ENCODE data around the gene BRINP1.

BRINP1 gene

GRCh38 chr9:119333507-119334229 is 35.6 kb downstream of the BRINP1 start:
- DNase-seq (ENCODE audit: low spot score in 2 of 2) (no peak), ATAC-seq (replicated peaks; ENCODE audit: extremely low read depth, poor library complexity, severe bottlenecking) (no peak)
- Mint-ChIP-seq H3K27ac (ENCODE audit: low read depth) (no peak overlapping the region), H3K4me1 (no peaks in the 10 kb centered on the region), H3K27me3 (no peaks in the 10 kb centered on the region), H3K36me3 (ENCODE audit: insufficient read depth) (no peaks in the 10 kb centered on the region), H3K4me3 (no peak overlapping the region), H3K9me3 (peaks cover 15% of the 10 kb centered on the region)

- ATAC-seq (replicated peaks; ENCODE audit: extremely low read depth, poor library complexity, severe bottlenecking) (no peak), DNase-seq (ENCODE audit: low spot score in 2 of 2) (no peak)
- H3K36me3 Mint-ChIP-seq (ENCODE audit: insufficient read depth): no peaks in the 10 kb centered on the region
- no peak overlapping the region for H3K27ac Mint-ChIP-seq (ENCODE audit: low read depth)
- H3K4me3 Mint-ChIP-seq: no peak overlapping the region
- no peaks in the 10 kb centered on the region for H3K4me1 Mint-ChIP-seq
- H3K9me3 Mint-ChIP-seq: peaks cover 22% of the 10 kb centered on the region
- H3K27me3 Mint-ChIP-seq: no peaks in the 10 kb centered on the region
These were observed 36.7 kb downstream of the BRINP1 start for GRCh38 chr9:119332522-119332921.

- peaks cover 16% of the 10 kb centered on the region for H3K9me3 Mint-ChIP-seq
- H3K27ac Mint-ChIP-seq (ENCODE audit: low read depth): no peak overlapping the region
- H3K4me1 Mint-ChIP-seq: no peaks in the 10 kb centered on the region
- H3K27me3 Mint-ChIP-seq: no peaks in the 10 kb centered on the region
- H3K4me3 Mint-ChIP-seq: no peak overlapping the region
- no peaks in the 10 kb centered on the region for H3K36me3 Mint-ChIP-seq (ENCODE audit: insufficient read depth)
- ATAC-seq (replicated peaks; ENCODE audit: extremely low read depth, poor library complexity, severe bottlenecking) (no peak), DNase-seq (ENCODE audit: low spot score in 2 of 2) (no peak)
These were observed 47.1 kb downstream of the BRINP1 start for GRCh38 chr9:119322184-119322583.

- no peak for DNase-seq (ENCODE audit: low spot score in 2 of 2)
- Mint-ChIP-seq H3K27ac (ENCODE audit: low read depth) (no peak overlapping the region), H3K9me3 (peaks cover 12% of the 10 kb centered on the region), H3K4me1 (no peaks in the 10 kb centered on the region), H3K36me3 (ENCODE audit: insufficient read depth) (no peaks in the 10 kb centered on the region), H3K4me3 (no peak overlapping the region), H3K27me3 (no peaks in the 10 kb centered on the region)
- ATAC-seq (replicated peaks; ENCODE audit: extremely low read depth, poor library complexity, severe bottlenecking): no peak
These were observed 50.9 kb downstream of the BRINP1 start for GRCh38 chr9:119318371-119318770.

DNA sequence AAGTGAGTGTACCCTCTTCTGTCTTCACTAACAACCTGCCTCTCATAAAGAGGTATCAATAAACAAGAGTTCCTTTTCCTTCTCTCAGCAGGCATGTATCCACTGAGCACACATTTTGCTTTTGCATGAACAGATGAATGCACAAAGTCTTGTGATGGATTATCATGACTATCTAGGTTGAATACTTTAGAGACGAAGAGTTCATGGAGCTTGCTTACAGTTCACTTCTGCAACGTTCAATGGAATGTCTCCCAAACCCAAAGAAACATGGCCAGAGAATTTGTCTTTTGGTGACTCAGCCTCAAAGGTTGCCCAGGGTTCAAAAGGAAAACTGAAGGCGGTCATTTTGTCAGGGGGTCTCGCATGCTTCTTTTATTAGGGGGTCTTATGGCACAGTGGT is 55.4 kb downstream of the BRINP1 start:
- ATAC-seq (replicated peaks; ENCODE audit: extremely low read depth, poor library complexity, severe bottlenecking): no peak
- H3K9me3 Mint-ChIP-seq: peaks cover 15% of the 10 kb centered on the region
- H3K27me3 Mint-ChIP-seq: no peaks in the 10 kb centered on the region

DNA sequence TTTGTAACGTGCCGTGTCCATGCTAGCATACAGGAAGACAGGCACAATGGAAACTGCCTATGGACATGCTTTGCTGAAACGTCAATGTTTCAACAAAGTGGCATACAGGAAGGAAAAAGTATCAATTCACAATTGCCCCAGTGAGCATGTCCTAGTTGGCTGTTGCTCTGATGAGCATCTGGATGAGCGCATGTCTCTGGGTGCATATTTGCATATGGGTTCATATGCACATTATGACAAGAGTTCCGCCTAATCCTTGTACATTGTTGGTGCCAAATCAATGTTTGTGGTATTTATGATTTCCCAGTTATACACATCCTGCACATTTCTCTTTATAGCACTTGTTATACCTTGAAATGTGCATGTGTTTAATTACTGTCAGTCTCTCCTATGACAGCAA is 58.5 kb downstream of the BRINP1 start:
- no peaks in the 10 kb centered on the region for H3K4me1 Mint-ChIP-seq
- no peak for ATAC-seq (replicated peaks; ENCODE audit: extremely low read depth, poor library complexity, severe bottlenecking)

More for the DNA sequence above, 55.4 kb downstream of the BRINP1 start:
- Mint-ChIP-seq H3K4me1 (no peaks in the 10 kb centered on the region), H3K36me3 (ENCODE audit: insufficient read depth) (no peaks in the 10 kb centered on the region), H3K27ac (ENCODE audit: low read depth) (no peak overlapping the region), H3K4me3 (no peak overlapping the region)
- DNase-seq (ENCODE audit: low spot score in 2 of 2): no peak

DNA sequence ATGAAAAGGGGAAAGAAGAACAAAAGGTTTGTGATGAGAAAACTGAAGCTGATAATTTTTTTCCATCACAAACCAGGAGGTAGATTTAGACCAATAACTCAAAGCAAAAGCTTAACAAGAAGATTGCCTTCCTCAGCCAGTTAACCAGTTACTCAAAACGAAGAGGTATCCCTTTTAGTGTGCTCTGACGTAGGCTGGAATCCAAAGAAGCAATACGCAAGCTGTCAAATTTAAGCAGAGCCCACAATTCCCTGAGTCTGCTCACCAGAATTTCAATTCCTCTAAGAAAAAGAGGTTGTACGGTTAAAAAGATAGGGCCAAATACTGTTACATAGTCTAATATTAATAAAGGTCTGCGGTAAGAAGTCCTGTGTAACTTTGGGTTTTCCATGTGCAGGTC is 61.8 kb downstream of the BRINP1 start:
- H3K9me3 Mint-ChIP-seq: peaks cover 9% of the 10 kb centered on the region
- no peak overlapping the region for H3K27ac Mint-ChIP-seq (ENCODE audit: low read depth)
- H3K4me1 Mint-ChIP-seq: no peaks in the 10 kb centered on the region
- H3K36me3 Mint-ChIP-seq (ENCODE audit: insufficient read depth): peaks cover 1% of the 10 kb centered on the region
- H3K4me3 Mint-ChIP-seq: no peak overlapping the region
- no peak for ATAC-seq (replicated peaks; ENCODE audit: extremely low read depth, poor library complexity, severe bottlenecking)
- no peak for DNase-seq (ENCODE audit: low spot score in 2 of 2)
- H3K27me3 Mint-ChIP-seq: no peaks in the 10 kb centered on the region

More for the DNA sequence above, 58.5 kb downstream of the BRINP1 start:
- H3K4me3 Mint-ChIP-seq: no peak overlapping the region
- H3K9me3 Mint-ChIP-seq: peaks cover 9% of the 10 kb centered on the region
- H3K27ac Mint-ChIP-seq (ENCODE audit: low read depth): no peak overlapping the region
- H3K27me3 Mint-ChIP-seq: no peaks in the 10 kb centered on the region
- no peak for DNase-seq (ENCODE audit: low spot score in 2 of 2)
- H3K36me3 Mint-ChIP-seq (ENCODE audit: insufficient read depth): peaks cover 1% of the 10 kb centered on the region

- Mint-ChIP-seq H3K36me3 (ENCODE audit: insufficient read depth) (peaks cover 1% of the 10 kb centered on the region), H3K9me3 (no peaks in the 10 kb centered on the region), H3K4me3 (no peak overlapping the region), H3K27ac (ENCODE audit: low read depth) (no peak overlapping the region), H3K4me1 (no peaks in the 10 kb centered on the region), H3K27me3 (no peaks in the 10 kb centered on the region)
- ATAC-seq (replicated peaks; ENCODE audit: extremely low read depth, poor library complexity, severe bottlenecking) (no peak), DNase-seq (ENCODE audit: low spot score in 2 of 2) (no peak)
These were observed 64.7 kb downstream of the BRINP1 start for GRCh38 chr9:119304555-119304954.

DNA sequence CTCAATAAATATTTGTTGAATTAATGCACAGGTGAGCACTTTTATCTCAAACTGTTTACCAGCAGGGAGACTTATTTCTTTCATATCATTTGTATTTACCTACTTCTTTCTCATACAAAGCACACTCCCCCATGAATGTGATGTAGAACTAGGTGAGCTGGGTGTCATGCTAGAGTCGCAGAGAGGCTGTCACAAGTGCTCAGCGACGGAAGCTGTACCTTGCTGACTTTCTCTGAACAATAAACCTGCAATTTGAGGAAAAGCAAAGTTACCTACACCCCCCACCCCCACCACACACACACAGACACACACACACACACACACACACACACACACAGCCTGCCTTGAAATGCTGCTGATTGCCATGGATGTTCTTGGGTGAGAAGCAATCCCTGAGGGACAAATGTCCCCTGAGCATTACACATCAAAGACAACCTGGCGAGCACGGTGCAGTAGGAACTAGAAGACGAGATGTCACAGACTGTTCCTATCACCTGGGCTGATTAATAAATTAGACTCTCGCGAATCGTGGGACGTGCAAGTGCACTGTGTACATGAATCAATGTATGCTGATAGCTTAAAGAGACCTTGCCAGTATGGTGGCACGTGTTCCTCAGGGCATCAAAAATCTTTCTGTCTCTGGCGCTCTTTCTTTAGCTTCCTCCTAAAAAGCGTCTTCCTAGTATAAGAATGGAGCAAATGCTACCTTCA is 66.1 kb downstream of the BRINP1 start:
- Mint-ChIP-seq H3K9me3 (peaks cover 6% of the 10 kb centered on the region), H3K4me3 (no peak overlapping the region), H3K36me3 (ENCODE audit: insufficient read depth) (no peaks in the 10 kb centered on the region), H3K27me3 (no peaks in the 10 kb centered on the region), H3K27ac (ENCODE audit: low read depth) (no peak overlapping the region), H3K4me1 (no peaks in the 10 kb centered on the region)
- no peak for ATAC-seq (replicated peaks; ENCODE audit: extremely low read depth, poor library complexity, severe bottlenecking)
- DNase-seq (ENCODE audit: low spot score in 2 of 2): no peak

- DNase-seq (ENCODE audit: low spot score in 2 of 2) (no peak), ATAC-seq (replicated peaks; ENCODE audit: extremely low read depth, poor library complexity, severe bottlenecking) (no peak)
- Mint-ChIP-seq H3K27ac (ENCODE audit: low read depth) (no peak overlapping the region), H3K9me3 (peaks cover 6% of the 10 kb centered on the region), H3K27me3 (no peaks in the 10 kb centered on the region), H3K36me3 (ENCODE audit: insufficient read depth) (no peaks in the 10 kb centered on the region), H3K4me3 (no peak overlapping the region), H3K4me1 (no peaks in the 10 kb centered on the region)
These were observed 71.0 kb downstream of the BRINP1 start for GRCh38 chr9:119298076-119298853.

DNA sequence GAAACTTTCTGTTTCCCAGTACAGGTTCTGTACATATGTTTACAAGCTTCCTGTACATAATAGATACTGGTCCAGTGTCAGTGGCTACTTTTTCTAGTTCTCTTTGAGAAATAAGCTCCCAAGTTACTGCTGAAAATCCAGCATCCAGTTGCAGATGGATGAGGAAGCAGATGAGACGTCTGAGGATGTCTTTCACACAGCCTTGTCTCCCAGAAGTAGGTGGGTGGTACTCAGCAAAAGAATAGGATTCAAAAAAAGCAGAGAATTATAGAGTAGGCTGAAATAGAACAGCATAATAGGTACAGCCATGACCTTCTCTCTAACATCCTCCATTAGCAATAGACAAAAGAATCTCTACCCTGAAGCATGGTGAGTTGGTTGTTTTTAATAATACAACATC is 77.7 kb downstream of the BRINP1 start:
- Mint-ChIP-seq H3K9me3 (peaks cover 5% of the 10 kb centered on the region), H3K4me1 (no peaks in the 10 kb centered on the region), H3K4me3 (no peak overlapping the region), H3K27ac (ENCODE audit: low read depth) (no peak overlapping the region), H3K36me3 (ENCODE audit: insufficient read depth) (no peaks in the 10 kb centered on the region), H3K27me3 (no peaks in the 10 kb centered on the region)
- ATAC-seq (replicated peaks; ENCODE audit: extremely low read depth, poor library complexity, severe bottlenecking) (no peak), DNase-seq (ENCODE audit: low spot score in 2 of 2) (no peak)

GRCh38 chr9:119289740-119290433 is 79.3 kb downstream of the BRINP1 start:
- H3K27me3 Mint-ChIP-seq: no peaks in the 10 kb centered on the region
- no peak overlapping the region for H3K4me3 Mint-ChIP-seq
- H3K36me3 Mint-ChIP-seq (ENCODE audit: insufficient read depth): no peaks in the 10 kb centered on the region
- no peaks in the 10 kb centered on the region for H3K4me1 Mint-ChIP-seq
- no peak for ATAC-seq (replicated peaks; ENCODE audit: extremely low read depth, poor library complexity, severe bottlenecking)
- H3K27ac Mint-ChIP-seq (ENCODE audit: low read depth): no peak overlapping the region
- H3K9me3 Mint-ChIP-seq: peaks cover 5% of the 10 kb centered on the region
- DNase-seq (ENCODE audit: low spot score in 2 of 2): no peak

All from central memory CD8-positive, alpha-beta T cell (primary cell).